ENCODE results near the gene ADAM22. TPM values are rescaled to one million over a fixed set of nuclear protein-coding genes. Genes with fewer than 3 reads are reported as not detected.

Gene ADAM22
- total and polyA plus RNA-seq, 7 donors: under 0.01 to 3.5 (median 1.4) TPM

GRCh38 chr7:88106434-88106833 lies 172.4 kb downstream of the ADAM22 start:
- Histone ChIP-seq H3K36me3 (no peaks in the 10 kb centered on the region), H3K4me1 (no peaks in the 10 kb centered on the region), H3K27ac (no peak overlapping the region), H3K4me3 (no peak overlapping the region), H3K9me3 (no peaks in the 10 kb centered on the region), H3K27me3 (no peaks in the 10 kb centered on the region)
- TF ChIP-seq EP300 (IDR thresholded peaks at IDR 0.05) (no peak), POLR2AphosphoS5 (IDR thresholded peaks at IDR 0.05) (no peak)
- TF ChIP-seq, protein P1, sequence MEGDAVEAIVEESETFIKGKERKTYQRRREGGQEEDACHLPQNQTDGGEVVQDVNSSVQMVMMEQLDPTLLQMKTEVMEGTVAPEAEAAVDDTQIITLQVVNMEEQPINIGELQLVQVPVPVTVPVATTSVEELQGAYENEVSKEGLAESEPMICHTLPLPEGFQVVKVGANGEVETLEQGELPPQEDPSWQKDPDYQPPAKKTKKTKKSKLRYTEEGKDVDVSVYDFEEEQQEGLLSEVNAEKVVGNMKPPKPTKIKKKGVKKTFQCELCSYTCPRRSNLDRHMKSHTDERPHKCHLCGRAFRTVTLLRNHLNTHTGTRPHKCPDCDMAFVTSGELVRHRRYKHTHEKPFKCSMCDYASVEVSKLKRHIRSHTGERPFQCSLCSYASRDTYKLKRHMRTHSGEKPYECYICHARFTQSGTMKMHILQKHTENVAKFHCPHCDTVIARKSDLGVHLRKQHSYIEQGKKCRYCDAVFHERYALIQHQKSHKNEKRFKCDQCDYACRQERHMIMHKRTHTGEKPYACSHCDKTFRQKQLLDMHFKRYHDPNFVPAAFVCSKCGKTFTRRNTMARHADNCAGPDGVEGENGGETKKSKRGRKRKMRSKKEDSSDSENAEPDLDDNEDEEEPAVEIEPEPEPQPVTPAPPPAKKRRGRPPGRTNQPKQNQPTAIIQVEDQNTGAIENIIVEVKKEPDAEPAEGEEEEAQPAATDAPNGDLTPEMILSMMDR (IDR thresholded peaks at IDR 0.05): no peak
- intact Hi-C loops (cut with DNase I): no loop called here
- no peak for DNase-seq
- 68 to 87% methylated on average over 4 of the region's 4 CpGs for WGBS, 2 donors

- Histone ChIP-seq H3K4me1 (peaks cover 0 to 4% (median 0%) of the 10 kb centered on the region in 4 donors), H3K9me3 (no peaks in the 10 kb centered on the region), H3K4me3 (no peak overlapping the region), H3K27me3 (no peaks in the 10 kb centered on the region), H3K27ac (no peak overlapping the region), H3K36me3 (no peaks in the 10 kb centered on the region)
- TF ChIP-seq POLR2AphosphoS5 (IDR thresholded peaks at IDR 0.05) (no peak), EP300 (IDR thresholded peaks at IDR 0.05) (no peak), POLR2A (IDR thresholded peaks at IDR 0.05) (no peak)
- TF ChIP-seq, protein P1 (IDR thresholded peaks at IDR 0.05): no peak
- WGBS, 2 donors: 57 to 89% methylated on average over 3 of the region's 3 CpGs
- intact Hi-C loops (cut with DNase I): no loop called here
- no peak for DNase-seq
These were observed 175.6 kb downstream of the ADAM22 start for GRCh38 chr7:88109612-88110011.

GRCh38 chr7:88111140-88111743 lies 177.2 kb downstream of the ADAM22 start:
- no peak overlapping the region for H3K4me3 ChIP-seq
- no peaks in the 10 kb centered on the region for H3K9me3 ChIP-seq
- TF ChIP-seq, protein P1 (IDR thresholded peaks at IDR 0.05): peak in 3 of 4 experiments; percentile 22 to 44 (median 28)
- TF ChIP-seq POLR2AphosphoS5 (IDR thresholded peaks at IDR 0.05): no peak
- intact Hi-C loops (cut with DNase I): no loop called here
- no peak overlapping the region for H3K27ac ChIP-seq
- WGBS, 2 donors: 28 to 33% methylated on average over 4 of the region's 4 CpGs
- no peaks in the 10 kb centered on the region for H3K36me3 ChIP-seq
- no peak for DNase-seq
- peaks cover 0 to 4% (median 0%) of the 10 kb centered on the region in 4 donors for H3K4me1 ChIP-seq
- H3K27me3 ChIP-seq: no peaks in the 10 kb centered on the region

GRCh38 chr7:88111954-88112471 lies 178.0 kb downstream of the ADAM22 start:
- intact Hi-C loops (cut with DNase I): no loop called here
- no peaks in the 10 kb centered on the region for H3K27me3 ChIP-seq

More at GRCh38 chr7:88111954-88112471, 178.0 kb downstream of the ADAM22 start:
- H3K4me3 ChIP-seq: no peak overlapping the region
- H3K4me1 ChIP-seq: peaks cover 0 to 4% (median 0%) of the 10 kb centered on the region in 4 donors
- DNase-seq: no peak
- TF ChIP-seq EP300 (IDR thresholded peaks at IDR 0.05): no peak
- TF ChIP-seq POLR2A (IDR thresholded peaks at IDR 0.05): no peak
- TF ChIP-seq, protein P1 (IDR thresholded peaks at IDR 0.05): no peak
- no peak for TF ChIP-seq POLR2AphosphoS5 (IDR thresholded peaks at IDR 0.05)
- no peaks in the 10 kb centered on the region for H3K9me3 ChIP-seq
- no peak overlapping the region for H3K27ac ChIP-seq
- 48 to 57% methylated on average over 2 of the region's 2 CpGs for WGBS, 2 donors
- H3K36me3 ChIP-seq: no peaks in the 10 kb centered on the region
